Activated naive CD4-positive, alpha-beta T cell treated with anti-CD3 and anti-CD28 coated beads, Interleukin-2, amount 50 U/mL, for 24 hours (primary cell): Measurements from ENCODE around the gene CNPY1.

ENCODE experiments used
- H3K27ac Mint-ChIP-seq: one replicate; pipeline ENCODE4 v1.8.0; 2021; ENCODE audit warnings: mild to moderate bottlenecking, mixed read lengths
- H3K27me3 Mint-ChIP-seq: one replicate; pipeline ENCODE4 v1.8.0; 2021; ENCODE audit warnings: mixed read lengths
- H3K36me3 Mint-ChIP-seq: one replicate; pipeline ENCODE4 v1.8.0; 2021; ENCODE audit warnings: mixed read lengths
- H3K4me1 Mint-ChIP-seq: one replicate; pipeline ENCODE4 v1.8.0; 2021; ENCODE audit warnings: mixed read lengths
- H3K4me3 Mint-ChIP-seq: one replicate; pipeline ENCODE4 v1.8.0; 2021; ENCODE audit warnings: mild to moderate bottlenecking, mixed read lengths
- H3K9me3 Mint-ChIP-seq: one replicate; pipeline ENCODE4 v1.8.0; 2021; ENCODE audit warnings: mixed read lengths

Gene CNPY1

GRCh38 chr7:155457544-155458110 lies 88.7 kb downstream of the CNPY1 start:
- peaks cover 50% of the 10 kb centered on the region for H3K27me3 Mint-ChIP-seq
- peak overlapping the region; percentile 54 for H3K4me3 Mint-ChIP-seq
- no peaks in the 10 kb centered on the region for H3K9me3 Mint-ChIP-seq
- no peak overlapping the region for H3K27ac Mint-ChIP-seq
- H3K4me1 Mint-ChIP-seq, result peaks cover 16% of the 10 kb centered on the region
- no peaks in the 10 kb centered on the region for H3K36me3 Mint-ChIP-seq

DNA sequence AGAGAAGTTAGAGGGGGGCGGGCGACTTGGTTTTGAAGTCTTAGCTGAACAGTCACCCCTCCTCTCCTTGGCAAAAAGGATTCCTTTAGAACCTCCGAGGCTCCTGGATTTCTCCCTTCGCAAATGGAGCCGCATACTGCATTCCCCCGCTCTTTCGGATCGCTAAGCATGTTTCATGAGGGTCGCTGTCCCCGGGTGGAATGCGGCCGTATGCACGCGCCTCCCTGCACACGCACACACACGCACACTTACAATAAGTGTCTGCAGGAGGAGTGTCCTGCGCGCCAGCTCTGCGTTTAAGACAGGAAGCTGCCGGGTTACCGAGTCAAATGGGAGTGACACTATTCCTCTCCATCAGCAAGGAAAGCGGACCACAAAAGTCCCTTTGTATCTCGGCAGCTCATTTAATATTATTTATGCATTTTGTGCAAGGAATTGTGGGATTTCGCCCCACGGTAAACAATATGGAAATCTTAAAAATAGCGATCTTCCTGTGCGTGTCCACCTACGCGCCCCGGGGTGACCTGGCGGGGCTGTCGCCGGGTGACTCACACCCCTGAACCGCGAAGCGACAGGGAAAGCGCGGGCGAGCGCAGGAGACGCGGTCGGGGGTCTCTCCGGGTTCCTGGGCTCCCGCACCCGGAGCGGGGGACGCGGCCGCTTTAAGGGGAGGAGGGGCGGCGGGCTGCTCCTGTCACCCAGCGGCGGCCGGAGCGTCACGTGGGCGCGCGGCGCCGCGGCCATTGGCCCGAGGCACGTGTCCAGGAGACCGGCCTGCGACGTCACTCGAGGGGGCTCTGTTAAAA lies 89.4 kb downstream of the CNPY1 start:
- peak overlapping the region; percentile 69 for H3K4me3 Mint-ChIP-seq
- peaks cover 47% of the 10 kb centered on the region for H3K27me3 Mint-ChIP-seq
- no peaks in the 10 kb centered on the region for H3K36me3 Mint-ChIP-seq
- no peak overlapping the region for H3K27ac Mint-ChIP-seq
- H3K9me3 Mint-ChIP-seq, result no peaks in the 10 kb centered on the region
- H3K4me1 Mint-ChIP-seq, result peaks cover 16% of the 10 kb centered on the region

- H3K27ac Mint-ChIP-seq, result peak overlapping the region; percentile 12
- H3K9me3 Mint-ChIP-seq, result no peaks in the 10 kb centered on the region
- H3K27me3 Mint-ChIP-seq, result peaks cover 50% of the 10 kb centered on the region
- no peaks in the 10 kb centered on the region for H3K36me3 Mint-ChIP-seq
- H3K4me3 Mint-ChIP-seq, result peak overlapping the region; percentile 69
- H3K4me1 Mint-ChIP-seq, result peaks cover 16% of the 10 kb centered on the region
Measured at GRCh38 chr7:155455776-155456737, 90.3 kb downstream of the CNPY1 start.

DNA sequence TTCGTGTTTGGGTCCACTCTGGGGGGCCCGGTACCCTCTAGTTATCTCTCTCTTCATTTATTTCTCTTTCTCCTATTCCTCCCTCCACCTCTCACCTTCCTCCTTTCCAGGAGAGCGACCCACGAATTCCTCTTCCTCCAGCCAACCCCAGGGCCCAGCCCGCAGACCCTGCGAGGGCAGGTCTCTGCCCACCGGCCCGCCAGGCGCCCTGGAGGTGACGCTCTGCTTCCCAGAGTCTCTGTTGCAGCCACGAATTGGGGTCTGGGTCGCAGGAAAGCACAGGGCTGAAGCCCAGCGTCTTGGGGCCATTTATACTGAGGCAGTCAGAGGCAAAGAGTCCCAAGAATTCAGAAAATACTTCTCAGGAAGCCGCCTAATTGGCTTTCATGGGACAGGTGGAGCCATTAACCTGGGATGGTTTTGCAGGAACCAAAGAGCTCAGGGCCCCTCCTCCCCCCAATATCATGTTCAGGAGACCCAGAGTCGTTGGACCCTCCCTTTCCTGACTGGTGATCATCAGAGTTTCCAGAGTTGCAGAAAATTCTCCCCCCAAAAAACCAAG lies 91.1 kb downstream of the CNPY1 start:
- Mint-ChIP-seq H3K27me3 (peaks cover 51% of the 10 kb centered on the region), H3K4me3 (no peak overlapping the region), H3K27ac (no peak overlapping the region), H3K9me3 (no peaks in the 10 kb centered on the region), H3K4me1 (peaks cover 16% of the 10 kb centered on the region), H3K36me3 (no peaks in the 10 kb centered on the region)

DNA sequence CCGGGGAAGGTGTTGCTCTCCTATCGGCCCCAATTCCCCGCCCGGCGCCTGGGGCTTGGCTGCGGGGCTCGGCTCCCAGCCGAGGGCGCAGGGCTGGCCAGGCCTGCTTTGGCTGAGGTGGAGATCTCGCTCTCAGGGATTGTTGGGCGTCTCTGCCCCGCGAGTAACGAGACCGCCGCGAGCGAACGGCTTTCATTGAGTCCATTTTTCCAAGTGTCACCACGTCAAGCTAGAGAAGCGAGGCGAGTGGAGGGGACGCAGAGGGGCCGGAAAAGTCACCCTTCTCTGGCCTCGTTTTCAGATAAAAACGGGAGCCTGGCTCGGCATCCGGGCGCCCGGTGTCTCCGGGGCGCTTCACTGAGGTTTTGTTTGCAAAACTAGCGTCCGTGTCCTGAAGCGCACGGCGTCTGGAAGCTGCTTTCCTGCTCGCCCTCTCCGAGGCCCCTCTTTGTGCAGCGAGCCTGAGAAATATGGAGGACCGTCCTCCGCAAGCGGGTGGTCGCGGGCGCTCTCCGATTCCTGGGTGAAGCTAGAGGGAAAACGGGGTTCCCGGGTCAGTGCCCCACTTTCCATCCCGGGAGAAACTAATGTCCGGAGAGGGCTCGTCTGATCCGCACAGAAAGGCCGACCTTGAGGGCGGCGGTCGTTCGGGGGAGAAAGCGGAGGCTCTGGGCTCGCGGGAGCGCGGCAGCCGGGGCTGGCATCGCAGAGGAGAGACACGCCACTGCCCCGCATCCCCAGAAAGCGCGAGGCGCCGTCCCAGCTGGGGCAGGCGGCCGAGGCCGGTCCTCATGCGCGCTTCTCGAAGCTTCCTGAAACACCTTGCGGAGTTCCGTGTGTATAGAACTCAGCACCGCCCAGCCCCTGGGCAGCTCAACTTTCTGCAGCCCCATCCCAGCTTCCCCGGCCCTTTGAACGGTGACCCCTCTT lies 91.9 kb downstream of the CNPY1 start:
- Mint-ChIP-seq H3K4me3 (peak overlapping the region; percentile 3), H3K9me3 (no peaks in the 10 kb centered on the region), H3K27ac (no peak overlapping the region), H3K36me3 (no peaks in the 10 kb centered on the region), H3K27me3 (peaks cover 47% of the 10 kb centered on the region), H3K4me1 (peaks cover 12% of the 10 kb centered on the region)

DNA sequence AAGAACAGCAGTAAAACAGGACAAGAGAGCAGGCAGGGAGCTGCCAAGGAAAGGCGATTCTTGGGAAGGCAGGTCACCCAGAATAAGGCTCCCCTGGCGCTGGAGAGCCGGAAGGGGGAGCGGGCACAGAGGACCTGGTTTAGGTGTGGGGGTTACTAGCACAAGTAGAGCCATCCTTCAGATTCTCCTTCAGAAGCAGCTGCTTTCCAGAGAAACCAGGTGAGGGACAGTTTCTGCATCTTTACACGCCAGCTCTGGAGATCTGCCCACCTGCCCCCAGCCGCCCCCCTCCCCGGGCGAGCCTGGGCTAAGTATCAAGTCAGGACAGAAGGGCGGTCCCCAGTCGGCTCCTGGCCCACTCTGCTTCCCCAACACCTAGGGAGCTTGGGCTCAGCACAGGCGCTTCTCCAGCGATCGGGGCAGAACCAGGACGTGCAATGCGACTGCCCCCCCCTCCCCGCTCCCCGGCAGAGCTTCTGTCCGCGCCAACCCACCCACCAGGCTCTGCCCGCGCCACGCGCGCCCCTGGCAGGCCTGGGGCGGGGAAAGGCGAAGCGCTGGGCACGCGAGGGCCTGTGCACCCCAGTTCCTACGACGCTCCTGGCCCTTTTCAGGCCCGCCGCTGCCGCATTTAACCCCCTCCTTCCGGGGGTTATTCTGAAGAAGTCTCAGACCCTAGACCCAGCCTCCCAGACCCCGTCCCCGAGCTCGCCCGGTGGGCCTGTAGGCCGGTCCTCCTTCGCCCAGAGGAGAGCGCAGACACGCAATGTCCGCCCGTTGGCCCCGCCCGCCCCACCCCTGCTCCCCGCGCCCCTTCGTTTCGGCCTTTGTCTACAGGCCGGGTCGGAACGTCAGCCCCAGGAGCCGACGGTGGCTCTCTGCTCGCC lies 92.8 kb downstream of the CNPY1 start:
- Mint-ChIP-seq H3K4me3 (peak overlapping the region; percentile 26), H3K9me3 (no peaks in the 10 kb centered on the region), H3K27me3 (peaks cover 42% of the 10 kb centered on the region), H3K4me1 (peaks cover 9% of the 10 kb centered on the region), H3K27ac (no peak overlapping the region), H3K36me3 (no peaks in the 10 kb centered on the region)

DNA sequence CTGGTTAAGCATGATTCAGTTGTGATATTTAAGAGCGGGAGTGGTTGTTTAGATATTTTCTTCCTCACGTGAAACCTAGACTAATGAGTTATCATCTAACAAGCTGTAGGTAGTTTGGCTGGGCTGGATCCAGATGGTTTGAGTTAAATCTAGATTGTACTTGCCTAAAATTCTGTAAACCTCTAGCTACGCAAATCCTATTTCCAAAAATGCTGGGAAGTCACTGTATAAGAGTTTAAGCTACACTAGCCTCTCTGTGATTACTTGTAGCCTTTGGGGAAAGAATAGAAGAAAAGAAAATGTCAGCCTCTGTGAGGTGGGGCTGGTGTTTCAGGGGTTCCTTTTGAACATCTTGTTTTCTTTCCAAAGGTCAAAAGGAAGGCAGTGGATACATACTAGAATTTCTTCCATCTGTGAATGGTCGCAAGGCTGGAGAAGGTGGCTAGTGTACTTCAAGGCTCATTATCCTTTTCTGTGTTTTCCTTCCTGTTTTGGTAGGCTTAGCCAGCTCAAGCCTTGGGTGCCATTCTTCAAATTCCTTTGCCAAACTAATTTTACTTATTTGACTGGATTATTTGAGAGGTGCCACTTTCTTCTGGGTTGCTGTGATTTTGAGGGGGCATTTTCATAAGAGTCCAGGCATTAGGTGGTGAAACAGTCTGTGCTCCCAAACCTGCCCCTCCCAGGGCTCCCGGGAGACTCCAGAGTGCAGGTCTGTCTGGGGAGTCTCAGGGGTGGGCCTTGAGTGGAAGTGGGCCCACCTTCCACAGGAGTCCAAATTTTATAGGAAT lies 93.7 kb downstream of the CNPY1 start:
- H3K4me1 Mint-ChIP-seq, result peaks cover 11% of the 10 kb centered on the region
- H3K9me3 Mint-ChIP-seq, result no peaks in the 10 kb centered on the region
- peaks cover 49% of the 10 kb centered on the region for H3K27me3 Mint-ChIP-seq
- no peak overlapping the region for H3K27ac Mint-ChIP-seq
- no peaks in the 10 kb centered on the region for H3K36me3 Mint-ChIP-seq
- peak overlapping the region; percentile 26 for H3K4me3 Mint-ChIP-seq

DNA sequence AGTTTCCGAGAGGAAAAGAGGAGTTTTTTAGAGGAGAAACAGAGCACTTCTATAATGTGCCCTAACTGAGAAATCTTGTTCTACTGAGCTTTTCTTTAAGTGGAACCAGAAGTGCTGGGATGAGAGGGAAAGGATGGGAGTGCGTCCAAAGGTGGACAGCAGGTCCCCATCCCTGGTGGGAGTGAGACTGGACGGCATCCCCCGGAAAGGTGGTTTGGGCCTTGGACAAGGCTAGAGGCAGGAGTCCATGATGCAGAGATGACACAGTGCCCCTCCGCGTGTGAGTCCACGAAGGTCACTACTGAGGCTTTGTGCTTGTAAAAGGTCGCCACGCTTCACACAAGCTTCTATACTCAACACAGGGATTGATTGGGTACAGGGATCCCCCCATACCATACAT lies 94.5 kb downstream of the CNPY1 start:
- Mint-ChIP-seq H3K9me3 (no peaks in the 10 kb centered on the region), H3K4me1 (peaks cover 11% of the 10 kb centered on the region), H3K27me3 (peaks cover 54% of the 10 kb centered on the region), H3K27ac (no peak overlapping the region), H3K36me3 (no peaks in the 10 kb centered on the region), H3K4me3 (no peak overlapping the region)
